Measurements from ENCODE around the gene ANKRD27. TPM values are rescaled to one million over a fixed set of nuclear protein-coding genes. Genes with fewer than 3 reads are reported as not detected.
A peak's percentile ranks its signal among the peaks of the same experiment; 100 is the strongest.

The ANKRD27 gene
- total RNA-seq, 1 donor from 2014 or later: 15.3 TPM

- Mint-ChIP-seq H3K27me3 (ENCODE audit: unreplicated experiment) (no peaks in the 10 kb centered on the region), H3K9me3 (ENCODE audit: unreplicated experiment) (peaks cover 2% of the 10 kb centered on the region), H3K27ac (ENCODE audit: unreplicated experiment) (peak overlapping the region; percentile 94), H3K4me1 (ENCODE audit: low read depth, unreplicated experiment) (peaks cover 5% of the 10 kb centered on the region), H3K4me3 (ENCODE audit: unreplicated experiment) (no peak overlapping the region), H3K36me3 (ENCODE audit: unreplicated experiment) (no peaks in the 10 kb centered on the region)
- DNase-seq: no peak
- TF ChIP-seq CTCF (IDR thresholded peaks at IDR 0.05; ENCODE audit: partially characterized antibody, unreplicated experiment): no peak
These were observed 27.6 kb downstream of the ANKRD27 start for GRCh38 chr19:32647361-32647760.

GRCh38 chr19:32646556-32646955 lies 28.4 kb downstream of the ANKRD27 start:
- H3K4me1 Mint-ChIP-seq (ENCODE audit: low read depth, unreplicated experiment): peaks cover 3% of the 10 kb centered on the region
- H3K4me3 Mint-ChIP-seq (ENCODE audit: unreplicated experiment): no peak overlapping the region
- no peak overlapping the region for H3K27ac Mint-ChIP-seq (ENCODE audit: unreplicated experiment)
- DNase-seq: no peak
- H3K9me3 Mint-ChIP-seq (ENCODE audit: unreplicated experiment): peaks cover 2% of the 10 kb centered on the region
- H3K36me3 Mint-ChIP-seq (ENCODE audit: unreplicated experiment): no peaks in the 10 kb centered on the region
- H3K27me3 Mint-ChIP-seq (ENCODE audit: unreplicated experiment): no peaks in the 10 kb centered on the region
- TF ChIP-seq CTCF (IDR thresholded peaks at IDR 0.05; ENCODE audit: partially characterized antibody, unreplicated experiment): no peak

- no peak for DNase-seq
- TF ChIP-seq CTCF (IDR thresholded peaks at IDR 0.05; ENCODE audit: partially characterized antibody, unreplicated experiment): no peak
- Mint-ChIP-seq H3K4me3 (ENCODE audit: unreplicated experiment) (no peak overlapping the region), H3K36me3 (ENCODE audit: unreplicated experiment) (peaks cover 8% of the 10 kb centered on the region), H3K27me3 (ENCODE audit: unreplicated experiment) (no peaks in the 10 kb centered on the region), H3K9me3 (ENCODE audit: unreplicated experiment) (no peaks in the 10 kb centered on the region), H3K4me1 (ENCODE audit: low read depth, unreplicated experiment) (peaks cover 3% of the 10 kb centered on the region), H3K27ac (ENCODE audit: unreplicated experiment) (no peak overlapping the region)
These were observed 32.2 kb downstream of the ANKRD27 start for GRCh38 chr19:32642771-32643170.

GRCh38 chr19:32638625-32639024 lies 36.4 kb downstream of the ANKRD27 start:
- Mint-ChIP-seq H3K27ac (ENCODE audit: unreplicated experiment) (no peak overlapping the region), H3K4me1 (ENCODE audit: low read depth, unreplicated experiment) (no peaks in the 10 kb centered on the region), H3K36me3 (ENCODE audit: unreplicated experiment) (peaks cover 8% of the 10 kb centered on the region), H3K27me3 (ENCODE audit: unreplicated experiment) (peaks cover 4% of the 10 kb centered on the region), H3K9me3 (ENCODE audit: unreplicated experiment) (no peaks in the 10 kb centered on the region), H3K4me3 (ENCODE audit: unreplicated experiment) (no peak overlapping the region)
- DNase-seq: no peak
- no peak for TF ChIP-seq CTCF (IDR thresholded peaks at IDR 0.05; ENCODE audit: partially characterized antibody, unreplicated experiment)

GRCh38 chr19:32637480-32637879 lies 37.5 kb downstream of the ANKRD27 start:
- Mint-ChIP-seq H3K9me3 (ENCODE audit: unreplicated experiment) (no peaks in the 10 kb centered on the region), H3K4me3 (ENCODE audit: unreplicated experiment) (no peak overlapping the region), H3K4me1 (ENCODE audit: low read depth, unreplicated experiment) (no peaks in the 10 kb centered on the region), H3K27ac (ENCODE audit: unreplicated experiment) (no peak overlapping the region), H3K27me3 (ENCODE audit: unreplicated experiment) (peaks cover 4% of the 10 kb centered on the region), H3K36me3 (ENCODE audit: unreplicated experiment) (peaks cover 8% of the 10 kb centered on the region)
- no peak for DNase-seq
- no peak for TF ChIP-seq CTCF (IDR thresholded peaks at IDR 0.05; ENCODE audit: partially characterized antibody, unreplicated experiment)

Data from glutamatergic neuron (in vitro differentiated cells).